Prostate gland (tissue), 2 donors: ENCODE data around the gene RIMS3.

ENCODE experiments used
- POLR2A ChIP-seq: fragments of 450-650 bp; IDR thresholded peaks from one replicate; pipeline ENCODE4 v1.6.1; 2016; ENCODE audit warnings: antibody characterized with exemption, mild to moderate bottlenecking
- POLR2AphosphoS5 ChIP-seq: sonication (generic); formaldehyde crosslinking; IDR thresholded peaks from one replicate; pipeline ENCODE4 v1.6.1; 2017; ENCODE audit warnings: antibody characterized with exemption
- TF ChIP-seq, protein P1 (sequence below), 4 experiments: fragments of 200-600 bp in 2 of 4; fragments of 450-650 bp in 2 of 4; sonication (generic) in 2 of 4; IDR thresholded peaks; 1 replicate in 3 of 4; 2 replicates in 1 of 4; pipeline ENCODE4 v1.5.1; 2016 to 2019; ENCODE audit warnings: antibody characterized with exemption in 4 of 4, mild to moderate bottlenecking in 2 of 4, moderate library complexity in 2 of 4

- TF ChIP-seq, protein P1, sequence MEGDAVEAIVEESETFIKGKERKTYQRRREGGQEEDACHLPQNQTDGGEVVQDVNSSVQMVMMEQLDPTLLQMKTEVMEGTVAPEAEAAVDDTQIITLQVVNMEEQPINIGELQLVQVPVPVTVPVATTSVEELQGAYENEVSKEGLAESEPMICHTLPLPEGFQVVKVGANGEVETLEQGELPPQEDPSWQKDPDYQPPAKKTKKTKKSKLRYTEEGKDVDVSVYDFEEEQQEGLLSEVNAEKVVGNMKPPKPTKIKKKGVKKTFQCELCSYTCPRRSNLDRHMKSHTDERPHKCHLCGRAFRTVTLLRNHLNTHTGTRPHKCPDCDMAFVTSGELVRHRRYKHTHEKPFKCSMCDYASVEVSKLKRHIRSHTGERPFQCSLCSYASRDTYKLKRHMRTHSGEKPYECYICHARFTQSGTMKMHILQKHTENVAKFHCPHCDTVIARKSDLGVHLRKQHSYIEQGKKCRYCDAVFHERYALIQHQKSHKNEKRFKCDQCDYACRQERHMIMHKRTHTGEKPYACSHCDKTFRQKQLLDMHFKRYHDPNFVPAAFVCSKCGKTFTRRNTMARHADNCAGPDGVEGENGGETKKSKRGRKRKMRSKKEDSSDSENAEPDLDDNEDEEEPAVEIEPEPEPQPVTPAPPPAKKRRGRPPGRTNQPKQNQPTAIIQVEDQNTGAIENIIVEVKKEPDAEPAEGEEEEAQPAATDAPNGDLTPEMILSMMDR (IDR thresholded peaks at IDR 0.05): no peak
- TF ChIP-seq POLR2A: no peak
- TF ChIP-seq POLR2AphosphoS5: no peak
Measured at GRCh38 chr1:40662864-40663263, 2.6 kb downstream of the RIMS3 start.
